ACHN (cell line): ENCODE results near the gene SRBD1.
"Not testable (repeated sequence)": the region's sequence is repeated elsewhere in the genome, so short reads cannot be mapped to it uniquely, and the experiment has no call there.

Experiments
- DNase-seq: peaks from one replicate; pipeline ENCODE4 v3.0.0-alpha.2; 2015
- in situ Hi-C: cut with HindIII; loops from 2 replicates; pipeline ENCODE4 v1.10.0; 2017; ENCODE audit warnings: low sequenced_read_pairs, low pct_ligation_motif_present, low pct_unique_long_range_greater_than_20kb

Gene SRBD1

DNA sequence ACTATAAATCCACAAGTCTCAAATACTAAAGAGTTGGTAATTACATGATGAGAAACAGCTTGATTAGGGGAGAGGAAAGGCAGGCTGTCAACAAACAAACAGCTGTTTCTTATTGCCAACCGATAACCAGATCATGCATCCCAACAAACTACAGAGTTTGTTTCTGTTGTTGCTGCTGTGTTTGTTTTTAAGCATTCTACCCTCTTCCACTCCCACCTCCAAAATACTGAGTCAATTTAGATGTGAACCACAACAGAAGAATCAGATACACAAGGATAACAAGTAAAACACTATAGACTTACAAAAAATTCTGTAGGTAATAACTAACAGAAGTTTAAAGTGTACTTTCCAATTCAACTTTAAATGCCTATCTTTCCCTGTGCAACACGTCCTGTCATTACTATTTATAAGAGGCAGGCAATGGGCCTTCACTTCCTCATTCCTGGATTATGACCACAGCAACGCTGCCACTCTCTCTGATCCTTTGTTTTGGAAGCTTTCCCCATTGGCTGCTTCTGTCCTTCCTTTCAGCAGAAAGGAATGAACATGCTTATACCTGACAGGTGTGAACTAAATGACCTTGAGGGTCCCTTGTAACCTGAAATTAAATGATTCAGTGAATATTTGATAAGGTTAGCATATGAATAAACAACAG is 152.0 kb downstream of the SRBD1 start:
- peak; percentile 83 for DNase-seq
- in situ Hi-C loops: no loop called here

DNA sequence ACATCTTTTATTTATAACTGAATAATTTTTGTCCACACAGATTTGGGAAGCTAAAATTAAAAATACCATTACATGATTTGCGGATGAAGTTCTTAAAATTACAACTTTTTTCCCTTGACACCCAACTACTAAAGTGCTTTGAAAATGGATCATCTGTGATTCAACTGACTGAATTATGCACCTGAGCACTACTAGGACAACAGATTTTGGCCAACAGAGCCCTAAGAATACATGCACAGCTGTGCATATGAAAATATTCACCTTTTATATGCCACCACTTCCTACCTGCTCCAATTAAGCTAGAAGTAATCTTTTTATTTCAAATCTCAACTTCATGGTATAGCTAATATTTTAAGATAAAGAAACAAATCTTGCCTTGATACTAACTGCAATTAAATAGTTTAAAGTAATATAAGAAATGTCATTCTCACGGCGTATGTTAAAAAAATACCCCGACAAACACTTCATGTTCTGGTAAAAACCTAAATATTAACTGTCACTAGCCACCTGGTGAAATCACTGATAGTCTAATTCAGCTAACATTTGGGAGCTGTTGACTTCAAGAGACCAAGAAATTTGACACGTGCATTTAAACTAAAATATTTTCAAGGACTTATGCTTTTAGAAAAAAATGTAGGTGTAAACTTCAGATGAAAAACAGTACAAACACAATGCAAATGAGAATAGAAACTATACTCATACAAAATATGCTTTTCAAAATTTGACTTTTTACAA is 153.7 kb downstream of the SRBD1 start:
- DNase-seq: no peak
- in situ Hi-C loops: no loop called here

DNA sequence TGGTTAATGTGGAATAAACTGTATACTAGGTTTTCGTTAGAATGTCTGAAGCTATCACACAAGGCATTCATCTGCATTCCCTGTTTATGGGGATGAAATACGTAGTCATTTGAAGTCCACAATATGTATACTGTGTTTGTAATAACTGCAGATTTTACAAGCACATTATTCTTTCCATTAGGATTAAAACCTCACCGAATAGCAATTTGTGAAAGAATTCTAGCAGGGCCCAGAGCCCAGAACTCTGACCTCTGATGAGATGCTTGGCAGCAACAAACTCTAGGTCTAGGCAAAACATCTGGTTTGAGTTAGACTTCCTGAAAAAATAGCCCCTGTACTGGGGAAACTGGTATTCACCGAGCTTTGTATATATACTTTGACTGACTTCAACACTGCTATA is 158.2 kb downstream of the SRBD1 start:
- in situ Hi-C loops: no loop called here
- DNase-seq: no peak

DNA sequence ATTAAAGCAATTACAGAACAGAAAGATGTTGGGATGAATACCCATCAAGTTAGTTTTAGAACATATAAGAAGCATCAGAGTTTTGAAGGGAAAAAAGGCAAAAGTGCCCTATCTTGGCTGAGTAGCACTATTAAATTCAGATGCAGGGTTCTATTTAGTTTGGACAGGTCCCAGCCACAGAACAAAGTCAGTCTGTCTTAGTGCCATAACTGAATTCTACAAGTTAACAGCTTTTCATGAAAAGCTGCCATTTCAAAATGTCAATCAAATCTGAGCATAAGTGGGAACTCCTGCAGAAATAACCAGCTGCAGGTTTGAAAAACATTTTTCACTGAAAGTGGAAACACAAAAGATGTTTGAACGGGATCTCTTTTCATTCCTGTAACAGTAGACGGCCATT is 160.4 kb downstream of the SRBD1 start:
- in situ Hi-C loops: no loop called here
- DNase-seq: no peak

DNA sequence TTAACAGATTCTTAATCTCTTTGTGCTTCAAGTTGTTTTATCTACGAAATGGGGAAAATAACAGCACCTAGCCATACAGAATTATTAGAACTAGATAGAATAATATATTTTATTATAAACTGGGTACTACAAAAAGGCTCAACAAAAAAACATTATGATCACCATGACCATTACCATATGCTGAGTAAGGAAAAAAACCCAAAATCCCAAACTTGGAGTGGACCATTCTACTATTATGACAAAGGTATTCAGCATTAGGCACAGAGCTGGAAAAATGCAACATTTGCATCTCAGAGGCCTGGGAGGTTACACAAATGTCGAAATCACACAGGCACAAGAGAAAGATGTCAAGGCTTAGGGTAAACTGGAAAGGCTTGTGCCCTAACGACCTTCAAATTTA is 162.8 kb downstream of the SRBD1 start:
- in situ Hi-C loops: no loop called here

DNA sequence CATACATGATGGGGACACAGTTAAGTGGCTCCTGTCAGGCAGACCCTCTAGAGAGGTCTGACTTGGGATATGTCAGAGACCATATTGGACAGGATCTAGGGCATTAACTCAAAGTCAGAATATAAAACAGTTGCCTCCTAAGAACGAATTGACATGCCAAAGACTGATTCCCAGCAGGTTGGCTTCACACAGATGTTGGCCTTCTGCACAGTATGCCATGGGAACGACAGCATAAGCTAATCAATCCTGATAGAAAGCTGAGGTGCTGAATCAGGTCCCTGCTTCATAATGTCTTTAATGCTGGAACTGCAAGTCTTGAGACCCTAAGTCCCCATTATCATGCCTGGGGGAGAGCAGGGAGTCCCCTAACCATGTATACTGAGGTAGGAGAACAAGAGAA is 165.1 kb downstream of the SRBD1 start:
- in situ Hi-C loops: no loop called here
- DNase-seq: no peak

More for the DNA sequence above, 162.8 kb downstream of the SRBD1 start:
- no peak for DNase-seq

DNA sequence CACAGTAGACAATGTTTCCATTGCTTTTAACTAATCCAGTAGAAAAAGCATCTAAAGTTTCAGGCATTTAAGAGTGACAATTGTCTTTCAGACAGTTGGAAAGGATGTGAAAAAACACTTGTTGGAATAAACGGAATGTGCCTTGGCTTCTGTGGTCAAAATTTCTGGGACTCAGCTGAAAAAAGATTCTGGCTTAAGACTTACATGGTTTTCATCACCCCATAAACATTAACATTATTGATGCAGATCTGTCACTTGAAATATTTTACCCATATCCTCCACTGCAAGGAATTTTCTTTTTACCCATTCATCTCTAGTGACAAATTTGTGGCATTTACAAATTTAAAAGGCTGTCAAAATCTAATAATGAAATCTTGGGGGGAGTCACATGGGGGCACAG is 166.0 kb downstream of the SRBD1 start:
- no peak for DNase-seq
- in situ Hi-C loops: no loop called here

DNA sequence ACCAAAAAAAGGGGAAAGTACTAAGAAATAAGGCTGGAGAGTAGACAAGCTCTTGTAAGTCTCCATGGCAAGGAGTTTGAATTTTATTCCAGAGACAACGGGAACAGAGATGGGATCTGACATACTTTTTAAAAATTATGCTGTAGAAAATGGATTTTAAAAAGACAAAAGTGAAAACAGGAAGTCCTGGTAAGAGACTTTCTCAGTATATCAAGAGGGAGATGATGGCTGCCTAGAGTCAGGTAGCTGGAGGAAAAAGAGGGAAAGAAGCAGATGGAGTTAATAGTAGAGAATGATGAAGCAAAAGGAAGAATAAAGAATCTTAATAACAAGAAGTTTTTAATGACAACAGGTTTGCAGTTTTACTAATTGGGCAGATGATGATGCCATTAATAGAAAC is 168.1 kb downstream of the SRBD1 start:
- in situ Hi-C loops: no loop called here
- DNase-seq: no peak

DNA sequence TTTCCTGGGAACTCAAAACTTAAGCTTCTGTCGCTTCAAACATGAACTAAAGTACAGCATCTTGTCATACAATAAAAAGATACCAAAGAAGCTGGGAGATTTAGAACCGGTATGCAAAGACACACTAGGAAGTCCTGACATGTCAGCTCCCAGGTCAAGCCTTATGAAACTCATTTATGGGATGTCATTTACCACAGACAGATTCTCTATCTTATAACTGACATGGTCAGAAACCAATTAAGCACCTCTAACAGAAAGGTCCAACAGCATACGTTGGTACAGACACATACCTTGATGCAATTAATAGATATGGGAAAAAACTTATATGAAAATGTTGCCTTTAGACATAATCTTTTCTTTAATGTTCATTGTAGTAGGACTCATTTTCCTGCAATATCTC is 169.0 kb downstream of the SRBD1 start:
- in situ Hi-C loops: no loop called here
- DNase-seq: no peak

DNA sequence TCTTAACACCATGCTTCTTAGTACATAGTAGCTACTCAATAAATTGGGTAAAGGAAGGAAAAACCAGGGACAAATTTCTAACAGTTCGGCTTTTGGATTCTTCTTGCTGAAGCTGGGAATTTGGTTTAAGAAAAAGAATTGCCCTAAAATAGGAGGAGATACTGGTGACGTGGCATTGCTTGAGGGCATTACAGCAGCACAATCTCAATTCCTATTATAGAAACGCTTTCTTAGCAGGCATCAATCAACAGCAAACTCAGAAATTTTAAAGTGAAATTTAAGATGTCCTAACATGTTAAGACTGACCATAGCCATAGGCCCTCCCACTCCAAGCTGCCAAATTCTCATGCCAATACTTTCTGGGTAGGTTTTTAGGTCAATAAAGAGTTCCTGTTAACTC is 169.5 kb downstream of the SRBD1 start:
- in situ Hi-C loops: no loop called here
- DNase-seq: no peak

DNA sequence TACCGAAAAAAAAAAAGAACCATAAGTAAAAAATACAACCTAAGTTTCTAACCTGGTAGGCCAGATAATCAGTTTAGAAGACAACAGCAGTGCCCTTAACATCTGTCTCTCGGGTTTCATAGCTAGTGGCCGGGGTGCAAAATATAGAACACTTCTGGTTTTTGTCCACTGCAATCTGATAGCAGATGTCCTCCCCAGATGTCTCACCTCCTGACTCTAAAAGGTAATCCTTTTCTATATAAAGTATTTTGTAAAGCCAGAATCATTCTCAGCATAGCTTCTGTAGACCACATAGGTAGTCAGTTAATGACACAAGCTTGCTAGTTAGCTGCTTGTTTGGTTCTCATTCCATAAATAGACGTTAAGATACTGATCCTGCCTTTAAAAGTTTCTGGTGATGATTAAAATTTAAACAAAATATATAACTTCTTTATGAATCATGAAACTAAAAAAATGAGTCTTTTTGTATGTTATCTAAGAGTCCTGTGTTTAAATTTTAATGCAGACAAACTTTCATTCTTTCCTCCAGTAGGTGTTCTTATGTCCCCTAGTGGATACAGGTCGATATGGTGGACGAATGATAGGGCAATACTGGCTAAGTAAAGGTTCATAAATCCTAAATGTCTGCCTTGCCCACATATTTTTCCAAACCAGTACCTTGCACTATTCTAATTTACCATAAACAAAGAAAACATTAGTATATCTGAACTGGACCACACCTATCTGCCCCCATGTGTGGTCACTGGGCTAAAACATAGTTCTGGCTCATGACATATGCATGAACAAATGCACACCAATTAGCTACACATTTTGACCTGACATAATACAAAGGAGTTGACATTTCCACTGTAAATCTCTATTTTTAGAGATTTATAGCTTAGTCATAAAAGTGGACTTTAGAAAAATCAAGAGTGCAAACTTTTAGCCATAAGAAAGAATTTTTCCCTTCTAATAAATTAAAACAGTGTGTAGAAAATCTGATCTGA is 171.0 kb downstream of the SRBD1 start:
- DNase-seq: peak; percentile 17
- in situ Hi-C loops: no loop called here

DNA sequence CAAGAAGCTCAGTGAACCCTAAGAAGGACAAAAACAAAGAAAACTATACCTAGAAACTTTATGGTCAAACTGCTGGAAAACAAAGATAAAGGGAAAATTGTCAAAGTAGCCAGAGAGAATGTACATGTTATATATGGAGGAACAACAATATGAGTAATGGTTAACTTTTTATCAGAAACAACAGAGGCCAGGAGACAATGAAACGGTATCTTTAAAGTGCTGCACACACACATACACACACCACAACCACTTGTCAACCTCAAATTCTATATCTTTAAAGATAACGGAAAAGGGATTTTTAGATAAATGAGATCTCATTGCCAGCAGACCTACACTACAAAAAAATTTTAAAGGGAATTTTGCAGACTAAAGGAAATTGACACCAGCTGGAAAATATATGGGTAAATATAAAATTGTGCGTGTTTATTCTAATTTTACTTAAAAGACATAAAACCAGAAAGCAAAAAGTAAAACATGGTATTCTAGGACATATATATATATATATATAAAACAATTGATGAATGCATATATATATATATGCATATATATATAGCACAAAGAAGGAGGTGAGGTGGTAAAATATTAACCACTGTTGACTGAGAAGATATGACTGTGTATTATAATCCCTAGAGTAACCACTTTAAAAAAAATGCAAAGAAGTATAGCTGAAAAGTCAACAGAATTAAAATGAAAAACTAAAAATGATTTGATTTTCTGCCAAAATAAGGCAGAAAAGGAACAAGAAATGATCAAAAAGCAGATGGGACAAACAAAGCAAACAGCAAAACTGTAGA is 172.0 kb downstream of the SRBD1 start:
- in situ Hi-C loops: no loop called here
- no peak for DNase-seq

DNA sequence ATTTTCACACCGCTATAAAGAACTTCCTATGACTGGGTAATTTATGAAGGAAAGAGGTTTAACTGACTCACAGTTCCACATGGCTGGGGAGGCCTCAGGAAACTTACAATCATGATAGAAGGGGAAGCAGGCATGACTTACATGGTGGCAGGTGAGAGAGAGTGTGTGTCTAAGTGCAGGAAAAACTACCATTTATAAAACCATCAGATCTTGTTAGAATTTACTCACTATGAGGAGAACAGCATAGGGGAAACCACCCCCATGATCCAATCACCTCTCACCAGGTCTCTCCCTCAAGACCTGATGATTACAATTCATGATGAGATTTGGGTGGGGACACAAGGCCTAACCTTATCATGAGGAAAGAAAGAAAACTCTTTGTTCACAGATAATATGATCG is 174.6 kb downstream of the SRBD1 start:
- in situ Hi-C loops: no loop called here
- DNase-seq: no peak

DNA sequence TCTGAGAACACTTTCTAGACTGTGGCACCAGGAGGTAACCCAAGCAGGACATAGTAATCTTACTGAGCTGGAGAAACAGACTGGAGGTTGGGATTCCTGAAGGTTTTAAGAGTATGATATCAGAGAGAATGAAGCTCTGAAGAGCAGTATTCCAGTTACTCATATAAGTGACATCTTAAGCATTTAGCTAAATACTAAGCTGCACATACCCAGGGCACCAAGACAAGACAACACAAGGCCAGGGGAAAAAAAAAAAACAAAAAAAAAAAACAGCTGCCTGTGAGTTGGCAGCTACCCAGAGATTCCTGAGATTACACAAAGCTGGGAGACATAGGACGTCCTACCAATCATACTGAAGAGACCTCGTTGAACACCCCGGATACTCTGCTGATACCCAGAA is 175.8 kb downstream of the SRBD1 start:
- in situ Hi-C loops: no loop called here
- peak; percentile 67 for DNase-seq

DNA sequence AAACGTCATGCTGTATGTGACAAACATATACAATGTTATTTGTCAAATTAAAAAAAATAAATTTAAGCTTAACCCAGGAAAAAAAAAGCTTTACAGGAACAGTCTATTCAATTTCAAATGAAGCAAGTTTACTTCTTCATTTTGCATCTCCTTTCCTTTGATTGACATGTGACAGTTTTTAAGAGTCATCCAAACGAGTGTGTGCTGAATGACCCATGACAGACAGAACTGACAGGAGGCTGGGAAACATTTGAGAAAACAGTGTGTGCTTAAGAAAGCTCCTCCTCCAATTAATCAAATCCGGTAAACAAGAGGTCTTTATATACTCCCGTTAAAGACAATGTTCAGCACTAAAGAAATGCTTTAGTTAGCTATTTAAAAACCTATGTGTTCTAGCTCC is 177.7 kb downstream of the SRBD1 start:
- in situ Hi-C loops: no loop called here
- no peak for DNase-seq

DNA sequence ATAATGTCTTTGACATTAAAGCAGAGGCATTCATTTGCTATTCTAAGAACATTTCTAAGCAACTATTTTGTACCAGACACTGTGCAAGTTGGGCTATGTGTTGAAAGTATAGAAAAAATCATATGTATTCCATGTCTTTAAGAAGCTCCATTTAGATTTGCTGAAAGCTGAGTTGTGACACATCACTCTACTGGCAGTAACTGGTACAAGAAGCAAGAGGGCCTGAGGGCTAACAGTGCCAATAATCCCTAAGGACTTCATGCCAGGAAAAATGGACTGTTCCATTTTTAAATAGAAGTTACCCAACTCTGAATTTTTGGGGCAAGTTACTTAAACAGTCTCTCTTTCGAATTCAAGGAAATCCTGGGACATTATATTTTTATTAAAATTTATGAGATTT is 178.7 kb downstream of the SRBD1 start:
- in situ Hi-C loops: no loop called here
- DNase-seq: no peak

DNA sequence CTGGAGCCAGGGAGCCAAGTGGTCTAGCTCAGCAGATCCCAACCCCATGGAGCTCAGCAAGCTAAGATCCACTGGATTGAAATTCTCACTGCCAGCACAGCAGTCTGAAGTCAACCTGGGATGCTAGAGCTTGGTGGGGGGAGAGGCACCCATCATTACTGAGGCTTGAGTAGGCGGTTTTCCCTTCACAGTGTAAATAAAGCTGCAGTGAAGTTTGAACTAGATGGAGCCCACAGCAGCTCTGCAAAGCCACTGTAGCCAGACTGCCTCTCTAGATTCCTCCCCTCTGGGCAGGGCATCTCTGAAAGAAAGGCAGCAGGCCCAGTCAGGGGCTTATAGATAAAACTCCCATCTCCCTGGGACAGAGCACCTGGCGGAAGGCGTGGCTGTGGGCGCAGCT is 185.0 kb downstream of the SRBD1 start:
- DNase-seq, in situ Hi-C loops: not testable (repeated sequence)

DNA sequence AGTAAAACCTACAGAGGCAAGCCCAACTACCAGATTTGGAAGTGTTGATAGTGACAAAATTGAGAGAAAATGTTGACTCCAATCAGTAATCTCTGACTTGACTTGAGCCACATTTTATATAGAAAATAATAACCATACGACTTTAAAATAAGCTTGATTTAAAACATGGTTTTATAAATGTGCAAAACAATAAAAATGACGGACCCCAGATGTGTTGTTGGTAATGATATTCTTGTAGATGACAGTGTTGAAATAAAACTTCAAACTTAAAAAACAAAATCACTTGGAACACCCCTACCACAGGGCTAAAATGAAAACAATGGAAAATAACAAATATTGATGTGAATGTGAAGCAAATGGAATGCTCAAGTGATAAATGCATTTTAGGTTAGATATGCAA is 188.1 kb downstream of the SRBD1 start:
- in situ Hi-C loops: no loop called here
- DNase-seq: no peak

DNA sequence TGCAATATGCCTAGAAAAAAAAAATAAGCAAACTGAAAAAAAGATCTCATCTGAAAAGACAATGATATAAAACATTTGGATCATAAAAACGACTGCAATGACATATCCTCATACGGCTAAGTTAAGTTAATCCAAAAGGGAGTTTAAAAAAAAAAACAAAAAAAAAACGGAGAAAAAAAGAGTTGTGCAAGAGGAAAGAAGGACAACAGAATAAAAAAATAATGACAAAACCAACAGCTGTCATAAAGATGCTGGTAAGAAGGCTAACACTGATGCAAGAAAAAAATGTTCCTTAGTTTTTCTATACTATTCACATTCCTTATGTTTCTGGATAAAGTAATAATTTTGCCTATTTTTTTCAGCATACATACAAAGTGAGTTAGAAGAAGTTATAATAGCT is 192.5 kb downstream of the SRBD1 start:
- DNase-seq: no peak
- in situ Hi-C loops: no loop called here
